ENCODE results near the gene ZFP92.

GRCh38 chrX:153382563-153383482 lies 28.4 kb upstream of the ZFP92 start:
- TF ChIP-seq, protein P1, sequence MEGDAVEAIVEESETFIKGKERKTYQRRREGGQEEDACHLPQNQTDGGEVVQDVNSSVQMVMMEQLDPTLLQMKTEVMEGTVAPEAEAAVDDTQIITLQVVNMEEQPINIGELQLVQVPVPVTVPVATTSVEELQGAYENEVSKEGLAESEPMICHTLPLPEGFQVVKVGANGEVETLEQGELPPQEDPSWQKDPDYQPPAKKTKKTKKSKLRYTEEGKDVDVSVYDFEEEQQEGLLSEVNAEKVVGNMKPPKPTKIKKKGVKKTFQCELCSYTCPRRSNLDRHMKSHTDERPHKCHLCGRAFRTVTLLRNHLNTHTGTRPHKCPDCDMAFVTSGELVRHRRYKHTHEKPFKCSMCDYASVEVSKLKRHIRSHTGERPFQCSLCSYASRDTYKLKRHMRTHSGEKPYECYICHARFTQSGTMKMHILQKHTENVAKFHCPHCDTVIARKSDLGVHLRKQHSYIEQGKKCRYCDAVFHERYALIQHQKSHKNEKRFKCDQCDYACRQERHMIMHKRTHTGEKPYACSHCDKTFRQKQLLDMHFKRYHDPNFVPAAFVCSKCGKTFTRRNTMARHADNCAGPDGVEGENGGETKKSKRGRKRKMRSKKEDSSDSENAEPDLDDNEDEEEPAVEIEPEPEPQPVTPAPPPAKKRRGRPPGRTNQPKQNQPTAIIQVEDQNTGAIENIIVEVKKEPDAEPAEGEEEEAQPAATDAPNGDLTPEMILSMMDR (IDR thresholded peaks at IDR 0.05; ENCODE audit: borderline replicate concordance, extremely low read depth, low read length, poor library complexity, severe bottlenecking), result no peak
- TF ChIP-seq EZH2 (IDR thresholded peaks at IDR 0.05; ENCODE audit: borderline replicate concordance, low read depth, low read length, severe bottlenecking), result no peak
